GM13976 (cell line): ENCODE data around the gene EEF2.

Experiments used
- DNase-seq: peaks from one replicate; pipeline ENCODE4 v3.0.0; 2012; ENCODE audit warnings: low spot score
- CTCF ChIP-seq: IDR thresholded peaks from 2 replicates; pipeline ENCODE4 v1.5.1; 2012; ENCODE audit warnings: borderline replicate concordance, mild to moderate bottlenecking; ENCODE audit not compliant: insufficient read depth; ENCODE audit errors: extremely low read depth, missing control alignments, control extremely low read depth
- in situ Hi-C: fragments of 300-500 bp; cut with MboI; formaldehyde crosslinking; loops from one replicate; pipeline ENCODE4 v1.12.0; 2022; ENCODE audit warnings: low sequenced_read_pairs, mixed read lengths, inconsistent platforms; ENCODE audit not compliant: unreplicated experiment

EEF2 gene

GRCh38 chr19:3979674-3980352, 5.5 kb downstream of the EEF2 start:
- TF ChIP-seq CTCF, result no peak
- DNase-seq, result no peak
- in situ Hi-C loops, result loop anchor here (10.0 kb wide), 1 partner anchor 225 kb away; no protein-coding TSS in a partner anchor

GRCh38 chr19:3979289-3979673, 6.0 kb downstream of the EEF2 start:
- no peak for DNase-seq
- in situ Hi-C loops, result no loop called here
- TF ChIP-seq CTCF, result no peak

- no peak for TF ChIP-seq CTCF
- in situ Hi-C loops, result no loop called here
- no peak for DNase-seq
Measured at GRCh38 chr19:3978145-3978544, 7.1 kb downstream of the EEF2 start.

GRCh38 chr19:3977242-3978143, 7.8 kb downstream of the EEF2 start:
- no peak for DNase-seq
- in situ Hi-C loops, result no loop called here
- no peak for TF ChIP-seq CTCF

GRCh38 chr19:3976495-3977241, 8.6 kb downstream of the EEF2 start:
- TF ChIP-seq CTCF, result no peak
- no peak for DNase-seq
- in situ Hi-C loops, result no loop called here

- TF ChIP-seq CTCF, result no peak
- DNase-seq, result no peak
- in situ Hi-C loops, result no loop called here
Measured at GRCh38 chr19:3975637-3976087, 9.6 kb downstream of the EEF2 start.
